Muscle of leg (tissue), 11 donors: Measurements from ENCODE around the gene WWP2. TPM values are rescaled to one million over a fixed set of nuclear protein-coding genes. Genes with fewer than 3 reads are reported as not detected.
"Not testable (repeated sequence)": the region's sequence is repeated elsewhere in the genome, so short reads cannot be mapped to it uniquely, and the experiment has no call there.

Source experiments
- DNase-seq: peaks from one replicate; pipeline ENCODE4 v3.0.0; 2013
- H3K27ac ChIP-seq: one replicate; pipeline ENCODE4 v1.5.1; 2013; ENCODE audit warnings: mild to moderate bottlenecking, low read length, control low read depth
- H3K27me3 ChIP-seq: one replicate; pipeline ENCODE4 v1.6.1; 2013; ENCODE audit warnings: low read length; ENCODE audit not compliant: control insufficient read depth, insufficient read depth
- H3K36me3 ChIP-seq: one replicate; pipeline ENCODE4 v1.6.1; 2013; ENCODE audit warnings: low read length; ENCODE audit not compliant: control insufficient read depth, insufficient read depth
- H3K4me1 ChIP-seq: one replicate; pipeline ENCODE4 v1.6.1; 2013; ENCODE audit warnings: low read length; ENCODE audit not compliant: control insufficient read depth, insufficient read depth
- H3K4me3 ChIP-seq: one replicate; pipeline ENCODE4 v1.5.1; 2013; ENCODE audit warnings: low read length, control low read depth
- H3K9me3 ChIP-seq: replicated peaks from 2 replicates; pipeline ENCODE4 v1.6.1; 2013; ENCODE audit warnings: low read depth, low read length; ENCODE audit not compliant: control insufficient read depth
- whole genome bisulfite sequencing: methylation state at CpG from one replicate; pipeline ENCODE4 v1.1.5; 2013; ENCODE audit warnings: missing lambda C conversion rate; ENCODE audit not compliant: insufficient coverage; 5-methylcytosine and 5-hydroxymethylcytosine counted together
- polyA plus RNA-seq, 8 donors: library from polyadenylated mRNA; unstranded; fragments of 120-200 nt; gene quantifications; one replicate each; pipeline versions ENCODE4 v1.2.1 to v1.2.3, GENCODE V29; 2013; ENCODE audit warnings: inconsistent platforms in 1 of 8, low replicate concordance in 1 of 8; ENCODE audit not compliant: insufficient read length in 8 of 8, insufficient read depth in 1 of 8
- total RNA-seq: library from RNA; stranded (reverse); fragments of 120-200 nt; gene quantifications from one replicate; pipeline ENCODE4 v1.2.4, GENCODE V29; 2013

The WWP2 gene
- total and polyA plus RNA-seq, 9 donors = 14.3 to 19.7 (median 16.9) TPM

GRCh38 chr16:69939821-69940585 lies 177.9 kb downstream of the WWP2 start:
- WGBS = 88% methylated on average over 18 of the region's 26 CpGs
- DNase-seq = no peak
- Histone ChIP-seq H3K4me3 (no peak overlapping the region), H3K27ac (no peak overlapping the region), H3K4me1 (peaks cover 20% of the 10 kb centered on the region), H3K27me3 (no peaks in the 10 kb centered on the region), H3K36me3 (peaks cover 58% of the 10 kb centered on the region), H3K9me3 (no peaks in the 10 kb centered on the region)

DNA sequence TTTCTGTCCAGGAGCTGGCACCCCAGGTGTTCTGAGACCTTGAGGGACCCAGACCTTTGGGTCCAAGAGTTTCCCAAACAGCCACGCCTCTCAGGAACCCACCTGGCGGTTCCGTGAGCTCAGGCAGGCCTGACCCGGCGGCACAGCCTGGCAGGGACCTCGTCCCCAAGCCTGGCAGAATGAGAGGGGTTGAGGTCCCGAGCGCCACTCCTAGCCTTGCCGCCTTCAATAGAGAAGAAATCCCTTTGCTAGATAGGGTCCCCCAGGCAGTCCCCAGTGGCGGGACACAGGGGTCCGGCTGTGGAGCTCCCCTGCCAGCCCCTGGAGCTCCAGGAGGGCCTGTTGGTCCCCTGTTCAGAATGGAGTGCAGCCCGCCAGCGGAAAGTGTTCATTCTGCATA lies 178.5 kb downstream of the WWP2 start:
- peaks cover 52% of the 10 kb centered on the region for H3K36me3 ChIP-seq
- no peak overlapping the region for H3K27ac ChIP-seq
- no peak overlapping the region for H3K4me3 ChIP-seq
- no peaks in the 10 kb centered on the region for H3K9me3 ChIP-seq
- DNase-seq = no peak
- no peaks in the 10 kb centered on the region for H3K27me3 ChIP-seq
- peaks cover 14% of the 10 kb centered on the region for H3K4me1 ChIP-seq
- 89% methylated on average over 13 of the region's 13 CpGs for WGBS

- Histone ChIP-seq H3K4me1 (peaks cover 10% of the 10 kb centered on the region), H3K36me3 (peaks cover 44% of the 10 kb centered on the region), H3K27ac (no peak overlapping the region), H3K27me3 (no peaks in the 10 kb centered on the region), H3K4me3 (no peak overlapping the region), H3K9me3 (no peaks in the 10 kb centered on the region)
- DNase-seq = no peak
- WGBS = 72% methylated on average over 23 of the region's 28 CpGs
Observed at GRCh38 chr16:69941251-69942098, 179.3 kb downstream of the WWP2 start.

DNA sequence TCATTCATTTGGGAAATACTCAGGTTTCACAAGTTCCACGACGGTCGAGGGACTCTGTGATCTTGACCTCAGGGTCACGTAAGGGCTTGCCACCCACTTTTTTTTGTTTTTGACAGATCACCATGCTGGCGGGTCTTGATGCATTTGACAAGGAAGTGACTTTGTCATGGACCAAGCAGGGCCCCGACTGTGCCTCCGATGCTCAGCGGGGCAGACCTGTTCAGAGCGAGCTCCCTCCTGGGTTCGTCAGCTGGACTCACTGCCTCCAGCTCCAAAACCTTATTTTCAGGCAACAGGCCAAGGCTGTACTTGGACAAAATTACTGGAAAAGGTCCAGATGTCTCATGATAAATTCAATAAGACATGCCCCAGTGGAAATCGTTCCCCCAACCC lies 180.0 kb downstream of the WWP2 start:
- H3K27me3 ChIP-seq = no peaks in the 10 kb centered on the region
- H3K4me3 ChIP-seq = no peak overlapping the region
- H3K27ac ChIP-seq = no peak overlapping the region
- no peak for DNase-seq
- WGBS = 41% methylated on average over 10 of the region's 11 CpGs
- peaks cover 10% of the 10 kb centered on the region for H3K4me1 ChIP-seq
- H3K9me3 ChIP-seq = no peaks in the 10 kb centered on the region
- H3K36me3 ChIP-seq = peaks cover 38% of the 10 kb centered on the region

DNA sequence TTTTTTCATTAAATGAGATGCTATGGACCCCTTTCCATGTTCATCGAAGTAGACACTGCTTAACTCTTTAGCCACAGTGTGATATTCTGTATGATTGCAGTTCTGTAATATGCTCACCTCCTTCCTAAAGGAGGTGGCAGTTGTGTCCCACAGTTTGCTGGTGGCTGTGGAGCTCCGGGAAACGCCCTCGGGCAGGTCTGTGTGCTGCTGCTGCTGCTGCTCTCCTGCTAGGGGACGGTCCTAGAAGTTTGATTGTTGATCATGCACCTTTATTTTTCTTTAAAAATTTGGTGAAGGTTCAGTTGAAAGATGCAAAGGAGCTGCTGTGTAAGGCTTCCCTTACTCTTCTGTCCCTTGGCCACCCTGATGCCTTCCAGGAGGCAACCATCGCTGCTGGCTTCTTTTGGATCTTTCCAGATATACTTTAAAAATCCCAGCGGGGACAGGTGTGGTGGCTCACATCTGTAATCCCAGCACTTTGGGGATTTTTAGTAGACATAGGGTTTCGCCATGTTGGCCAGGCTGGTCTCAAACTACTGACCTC lies 180.6 kb downstream of the WWP2 start:
- Histone ChIP-seq H3K27ac (no peak overlapping the region), H3K4me1 (peaks cover 10% of the 10 kb centered on the region), H3K9me3 (no peaks in the 10 kb centered on the region), H3K27me3 (no peaks in the 10 kb centered on the region), H3K36me3 (peaks cover 31% of the 10 kb centered on the region), H3K4me3 (no peak overlapping the region)
- 100% methylated on average over 2 of the region's 8 CpGs for WGBS
- no peak for DNase-seq

- not testable (repeated sequence) for H3K27ac ChIP-seq, H3K27me3 ChIP-seq, DNase-seq, H3K9me3 ChIP-seq, H3K4me1 ChIP-seq, H3K4me3 ChIP-seq
- 31% methylated on average over 6 of the region's 21 CpGs for WGBS
- H3K36me3 ChIP-seq = peaks cover 26% of the 10 kb centered on the region
Observed at GRCh38 chr16:69943241-69944036, 181.3 kb downstream of the WWP2 start.

- WGBS = no CpG with 5 or more reads among the region's 17 CpGs
- H3K27me3 ChIP-seq, H3K4me1 ChIP-seq, H3K9me3 ChIP-seq, H3K27ac ChIP-seq, DNase-seq, H3K36me3 ChIP-seq, H3K4me3 ChIP-seq: not testable (repeated sequence)
Observed at GRCh38 chr16:69950411-69950810, 188.3 kb downstream of the WWP2 start.

DNA sequence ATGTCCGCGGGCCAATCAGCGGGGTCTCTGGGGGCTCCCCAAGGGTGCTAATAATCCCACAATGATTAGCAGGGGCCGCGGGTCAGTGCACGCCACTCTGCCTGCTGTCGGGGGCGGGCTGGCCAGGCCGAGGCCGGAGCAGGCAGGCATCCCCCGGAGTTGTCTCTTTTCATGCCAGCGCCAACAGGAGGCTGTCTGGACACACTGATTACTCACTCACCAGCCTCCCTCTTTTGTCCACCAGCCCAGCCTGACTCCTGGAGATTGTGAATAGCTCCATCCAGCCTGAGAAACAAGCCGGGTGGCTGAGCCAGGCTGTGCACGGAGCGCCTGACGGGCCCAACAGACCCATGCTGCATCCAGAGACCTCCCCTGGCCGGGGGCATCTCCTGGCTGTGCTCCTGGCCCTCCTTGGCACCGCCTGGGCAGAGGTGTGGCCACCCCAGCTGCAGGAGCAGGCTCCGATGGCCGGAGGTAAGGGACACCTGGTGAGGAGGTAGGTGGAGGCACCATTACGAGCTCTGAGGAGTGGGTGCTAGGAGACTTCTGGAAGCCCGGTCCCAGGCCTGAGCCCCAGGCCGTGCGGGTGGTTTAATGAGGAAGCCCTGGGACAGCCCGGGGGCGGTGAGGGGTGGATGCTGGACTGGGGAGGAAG lies 189.0 kb downstream of the WWP2 start, which contains the start of gene CLEC18A:
Gene CLEC18A (plus strand): TSS at position 318 of the 655 bp plus-strand sequence. CDS start 33 bp downstream, at position 351.
- not testable (repeated sequence) for DNase-seq, H3K9me3 ChIP-seq, H3K27me3 ChIP-seq, H3K4me1 ChIP-seq, H3K36me3 ChIP-seq, H3K4me3 ChIP-seq, H3K27ac ChIP-seq
- WGBS = no CpG with 5 or more reads among the region's 26 CpGs

GRCh38 chr16:69951672-69952031 lies 189.5 kb downstream of the WWP2 start:
- H3K27ac ChIP-seq, H3K9me3 ChIP-seq, H3K4me3 ChIP-seq, H3K27me3 ChIP-seq, H3K4me1 ChIP-seq, H3K36me3 ChIP-seq, DNase-seq: not testable (repeated sequence)
- WGBS = no CpG with 5 or more reads among the region's 14 CpGs
